Stimulated activated CD8-positive, alpha-beta memory T cell treated with anti-CD3 and anti-CD28 coated beads, Interleukin-15, amount 100 ng/mL, for 24 hours (primary cell): ENCODE measurements around the gene SLC12A7.

Experiments used
- DNase-seq: peaks from one replicate; pipeline ENCODE4 v3.0.0-alpha.2; 2020; ENCODE audit warnings: low read depth

The SLC12A7 gene

DNA sequence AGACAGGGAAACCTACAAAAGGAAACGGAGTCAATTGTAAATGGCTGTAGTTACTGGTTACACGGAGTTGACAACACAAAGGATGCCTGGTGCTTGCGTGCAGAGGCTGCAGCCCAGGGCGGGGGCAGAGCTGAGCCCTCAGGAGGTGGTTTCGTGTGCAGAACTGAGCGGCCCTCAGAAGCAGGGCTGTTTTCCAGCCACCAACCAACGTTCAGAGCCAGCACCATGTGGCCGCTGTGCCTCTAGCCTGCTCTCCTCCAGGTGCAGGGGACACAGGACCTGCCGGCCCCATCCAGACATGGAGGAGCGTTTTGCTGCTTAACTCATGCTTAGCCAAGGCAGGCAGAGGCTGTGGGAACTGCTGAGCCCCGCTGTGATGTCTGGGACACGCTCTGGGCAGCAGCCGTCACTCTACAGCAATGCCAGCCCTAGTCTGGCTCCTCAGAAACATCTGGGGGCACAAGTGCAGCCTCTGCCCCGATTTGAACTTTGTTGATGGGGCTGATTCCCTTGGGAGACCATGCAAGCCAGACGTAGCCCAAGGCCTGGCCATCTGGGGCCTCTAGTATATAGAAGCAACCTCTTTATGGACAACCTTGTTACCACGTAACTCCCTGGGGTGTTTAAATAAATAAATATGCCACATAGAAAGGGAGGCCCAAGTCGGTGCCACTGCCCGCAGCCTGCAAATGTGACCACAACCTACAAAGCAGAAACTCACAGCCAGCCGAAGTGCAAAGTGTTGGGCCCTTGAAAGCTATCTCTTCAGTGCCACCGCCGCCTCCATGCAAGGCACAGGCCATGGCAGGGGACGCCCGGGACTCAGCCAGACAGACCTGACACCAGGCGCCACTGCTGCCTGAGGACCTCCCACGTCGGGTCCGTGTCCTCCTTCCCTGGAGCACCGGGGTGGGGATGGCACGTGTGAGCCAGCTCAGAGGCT is 61.2 kb downstream of the SLC12A7 start:
- no peak for DNase-seq

DNA sequence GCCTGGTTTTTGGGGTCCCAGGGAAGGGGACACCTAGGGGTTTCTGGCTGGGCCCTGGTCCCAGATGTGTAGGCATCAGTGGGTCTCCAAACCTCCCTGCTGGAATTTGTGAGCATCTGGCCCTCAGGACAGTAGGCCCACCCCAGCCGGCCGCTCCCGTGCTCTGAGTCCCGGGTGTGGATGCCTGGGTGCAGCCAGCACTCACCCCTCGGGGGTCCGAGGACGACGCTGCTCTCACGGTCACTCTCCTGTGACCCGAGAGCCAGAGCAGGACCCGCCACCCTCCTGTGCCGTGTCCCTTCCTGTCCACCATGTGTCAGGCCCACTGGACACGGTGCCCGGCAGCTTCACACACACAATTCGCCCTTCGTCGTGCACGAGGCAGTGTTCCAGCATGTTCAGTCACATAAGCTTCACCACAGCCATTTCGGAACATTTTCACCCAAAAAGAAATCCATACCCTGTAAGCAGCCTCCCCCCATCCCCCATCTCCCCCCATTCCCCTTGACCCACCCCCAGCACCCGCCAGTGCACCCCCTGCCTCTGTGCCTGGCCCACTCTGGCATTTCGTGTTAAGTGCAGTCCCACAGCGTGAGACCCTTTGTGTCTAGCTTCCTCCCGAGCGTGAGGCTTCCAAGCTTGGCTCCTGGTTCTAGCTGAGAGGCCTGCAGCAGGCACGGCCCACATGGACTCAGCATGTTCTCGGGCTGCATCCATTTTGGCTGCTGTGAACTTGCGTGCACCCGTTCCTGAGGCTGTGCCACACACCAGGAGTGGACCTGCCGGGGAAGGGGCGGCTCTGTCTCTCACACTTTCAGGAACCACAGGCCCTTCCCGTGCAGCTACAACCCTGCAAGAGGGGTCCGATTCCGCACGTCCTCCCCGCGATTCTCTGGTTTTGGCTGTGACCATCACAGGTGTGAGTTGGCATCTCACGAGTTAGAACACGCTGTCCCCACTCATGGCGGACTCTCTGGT is 62.7 kb downstream of the SLC12A7 start:
- no peak for DNase-seq

DNA sequence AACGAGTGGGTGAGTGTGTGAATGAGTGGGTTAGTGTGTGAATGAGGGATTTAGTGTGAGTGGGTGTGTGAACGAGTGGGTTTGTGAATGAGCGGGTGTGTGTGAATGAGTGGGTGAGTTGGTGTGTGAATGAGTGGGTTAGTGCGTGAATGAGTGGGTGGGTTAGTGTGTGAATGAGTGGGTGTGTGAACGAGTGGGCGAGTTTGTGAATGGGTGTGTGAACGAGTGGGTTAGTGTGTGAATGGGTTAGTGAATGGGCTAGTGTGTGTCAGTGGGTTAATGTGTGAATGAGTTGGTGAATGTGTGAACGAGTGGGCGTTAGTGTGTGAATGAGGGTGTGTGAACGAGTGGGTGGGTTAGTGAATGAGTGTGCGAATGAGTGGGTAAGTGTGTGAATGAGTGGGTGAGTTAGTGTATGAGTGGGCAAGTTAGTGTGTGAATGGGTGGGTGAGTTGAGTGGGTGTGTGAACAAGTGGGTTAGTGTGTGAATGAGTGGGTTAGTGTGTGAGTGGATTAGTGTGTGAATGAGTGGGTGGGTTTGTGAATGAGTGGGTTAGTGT is 63.6 kb downstream of the SLC12A7 start:
- no peak for DNase-seq

DNA sequence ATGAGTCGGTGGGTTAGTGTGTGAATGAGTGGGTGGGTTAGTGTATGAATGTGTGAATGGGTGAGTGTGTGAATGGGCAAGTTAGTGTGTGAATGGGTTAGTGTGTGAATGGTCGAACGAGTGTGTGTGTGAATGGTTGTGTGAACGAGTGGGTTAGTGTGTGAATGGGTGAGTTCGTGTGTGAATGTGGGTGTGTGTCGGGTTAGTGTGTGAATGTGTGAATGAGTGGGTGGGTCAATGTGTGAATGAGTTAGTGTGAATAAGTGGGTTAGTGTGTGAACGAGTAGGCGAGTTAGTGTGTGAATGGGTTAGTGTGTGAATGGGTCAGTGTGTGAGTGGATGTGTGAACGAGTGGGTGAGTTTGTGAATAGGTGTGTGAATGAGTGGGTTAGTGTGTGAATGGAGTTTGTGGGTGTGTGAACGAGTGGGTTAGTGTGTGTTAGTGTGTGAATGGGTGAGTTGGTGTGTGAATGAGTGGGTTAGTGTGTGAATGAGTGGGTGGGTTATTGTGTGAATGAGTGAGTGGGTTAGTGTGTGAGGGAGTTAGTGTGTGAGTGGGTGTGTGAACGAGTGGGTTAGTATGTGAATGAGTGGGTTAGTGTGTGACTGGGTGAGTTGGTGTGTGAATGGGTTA is 64.4 kb downstream of the SLC12A7 start:
- DNase-seq, result no peak

DNA sequence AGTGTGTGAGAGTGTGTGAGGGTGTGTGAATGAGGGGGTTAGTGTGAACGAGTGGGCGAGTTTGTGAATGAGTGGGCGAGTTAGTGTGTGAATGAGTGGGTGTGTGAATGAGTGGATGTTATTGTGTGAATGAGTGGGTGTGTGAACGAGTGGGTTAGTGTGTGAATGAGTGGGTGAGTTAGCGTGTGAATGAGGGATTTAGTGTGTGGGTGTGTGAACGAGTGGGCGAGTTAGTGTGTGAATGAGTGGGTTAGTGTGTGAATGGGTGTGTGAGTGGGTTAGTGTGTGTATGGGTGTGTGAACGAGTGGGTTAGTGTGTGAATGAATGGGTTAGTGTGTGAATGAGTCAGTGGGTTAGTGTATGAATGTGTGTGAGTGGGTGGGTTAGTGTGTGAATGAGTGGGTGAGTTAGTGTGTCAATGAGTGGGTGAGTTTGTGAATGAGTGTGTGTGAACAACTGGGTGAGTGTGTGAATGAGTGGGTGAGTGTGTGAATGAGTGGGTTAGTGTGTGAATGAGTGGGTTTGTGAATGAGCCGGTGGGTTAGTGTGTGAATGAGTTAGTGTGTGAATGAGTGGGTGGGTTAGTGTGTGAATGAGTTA is 65.8 kb downstream of the SLC12A7 start:
- no peak for DNase-seq

DNA sequence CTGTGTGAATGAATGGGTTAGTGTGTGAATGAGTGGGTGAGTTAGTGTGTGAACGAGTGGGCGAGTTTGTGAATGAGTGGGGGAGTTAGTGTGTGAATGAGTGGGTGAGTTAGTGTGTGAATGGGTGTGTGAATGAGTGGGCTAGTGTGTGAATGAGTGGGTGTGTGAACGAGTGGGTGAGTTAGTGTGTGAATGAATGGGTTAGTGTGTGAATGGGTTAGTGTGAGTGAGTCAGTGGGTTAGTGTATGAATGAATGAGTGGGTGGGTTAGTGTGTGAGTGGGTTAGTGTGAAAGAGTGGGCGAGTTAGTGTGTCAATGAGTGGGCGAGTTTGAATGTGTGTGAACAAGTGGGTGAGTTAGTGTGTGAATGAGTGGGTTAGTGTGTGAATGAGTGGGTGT is 67.7 kb downstream of the SLC12A7 start:
- DNase-seq, result no peak

DNA sequence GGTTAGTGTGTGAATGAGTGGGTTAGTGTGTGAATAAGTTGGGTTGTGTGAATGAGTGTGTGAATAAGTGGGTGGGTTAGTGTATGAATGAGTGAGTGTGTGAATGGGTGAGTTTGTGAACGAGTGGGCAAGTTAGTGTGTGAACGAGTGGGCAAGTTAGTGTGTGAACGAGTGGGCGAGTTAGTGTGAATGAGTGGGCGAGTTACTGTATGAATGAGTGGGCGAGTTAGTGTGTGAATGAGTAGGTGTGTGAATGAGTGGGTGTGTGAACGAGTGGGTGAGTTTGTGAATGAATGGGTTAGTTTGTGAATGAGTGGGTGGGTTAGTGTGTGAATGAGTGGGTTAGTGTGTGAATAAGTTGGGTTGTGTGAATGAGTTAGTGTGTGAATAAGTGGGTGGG is 68.5 kb downstream of the SLC12A7 start:
- DNase-seq, result no peak

DNA sequence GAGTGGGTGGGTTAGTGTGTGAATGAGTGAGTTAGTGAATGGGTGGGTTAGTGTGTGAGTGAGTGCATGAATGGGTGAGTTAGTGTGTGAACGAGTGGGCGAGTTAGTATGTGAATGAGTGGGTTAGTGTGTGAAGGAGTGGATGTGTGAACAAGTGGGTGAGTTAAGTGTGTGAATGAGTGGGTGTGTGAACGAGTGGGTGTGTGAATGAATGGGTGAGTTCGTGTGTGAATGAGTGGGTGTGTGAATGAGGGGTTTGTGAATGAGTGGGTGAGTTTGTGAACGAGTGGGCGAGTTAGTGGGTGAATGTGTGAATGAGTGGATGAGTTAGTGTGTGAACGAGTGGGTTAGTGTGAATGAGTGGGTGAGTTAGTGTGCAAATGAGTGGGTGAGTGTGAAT is 69.2 kb downstream of the SLC12A7 start:
- no peak for DNase-seq

DNA sequence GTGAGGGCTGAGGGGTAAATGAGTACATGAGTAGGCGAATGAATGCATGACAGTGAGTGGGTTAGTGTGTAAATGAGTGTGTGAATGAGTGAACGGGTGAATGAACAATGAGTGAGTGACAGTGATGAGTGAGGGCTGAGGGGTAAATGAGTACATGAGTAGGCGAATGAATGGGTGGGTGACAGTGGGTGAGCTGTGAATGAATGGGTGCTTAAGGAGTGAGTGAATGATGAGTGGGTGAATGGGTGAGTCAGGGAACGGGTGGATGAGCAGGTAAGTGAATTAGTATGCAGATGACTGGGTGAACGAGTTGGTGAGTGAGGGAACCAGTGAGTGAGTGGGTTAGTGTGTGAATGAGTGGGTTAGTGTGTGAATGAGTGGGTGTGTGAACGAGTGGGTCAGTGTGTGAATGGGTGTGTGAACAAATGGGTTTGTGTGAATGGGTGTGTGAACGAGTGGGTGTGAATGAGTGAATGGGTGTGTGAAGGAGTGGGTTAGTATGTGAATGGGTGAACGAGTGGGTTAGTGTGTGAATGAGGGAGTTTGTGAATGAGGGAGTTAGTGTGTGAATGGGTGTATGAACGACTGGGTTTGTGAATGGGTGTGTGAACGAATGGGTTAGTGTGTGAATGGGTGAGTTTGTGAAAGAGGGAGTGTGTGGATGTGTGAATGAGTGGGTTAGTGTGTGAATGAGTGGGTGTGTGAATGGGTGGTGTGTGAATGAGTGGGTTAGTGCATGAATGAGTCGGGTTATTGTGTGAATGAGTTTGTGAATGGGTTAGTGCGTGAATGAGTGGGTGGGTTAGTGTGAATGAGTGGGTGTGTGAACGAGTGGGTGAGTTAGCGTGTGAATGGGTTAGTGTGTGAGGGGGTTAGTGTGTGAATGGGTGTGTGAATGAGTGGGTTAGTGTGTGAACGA is 70.4 kb downstream of the SLC12A7 start:
- DNase-seq, result no peak

DNA sequence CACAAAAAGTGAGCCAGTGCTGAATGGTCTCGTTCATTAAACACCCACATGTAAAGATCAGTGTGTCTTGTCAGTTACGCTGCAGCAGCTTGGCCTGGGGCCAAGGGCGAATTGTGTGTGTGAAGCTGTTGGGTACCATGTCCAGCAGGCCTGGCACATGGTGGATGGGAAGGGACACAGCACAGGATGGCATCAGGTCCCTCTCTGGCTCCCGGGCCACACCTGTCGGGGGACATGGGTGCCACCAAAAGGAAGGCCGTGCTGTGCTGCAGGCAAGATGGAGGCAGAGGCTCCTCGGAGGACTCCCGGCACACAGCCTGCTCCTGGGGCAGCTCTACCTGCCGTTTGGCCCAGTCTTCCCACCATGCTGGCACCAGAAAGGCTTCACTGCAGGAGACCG is 71.3 kb downstream of the SLC12A7 start:
- DNase-seq, result no peak

DNA sequence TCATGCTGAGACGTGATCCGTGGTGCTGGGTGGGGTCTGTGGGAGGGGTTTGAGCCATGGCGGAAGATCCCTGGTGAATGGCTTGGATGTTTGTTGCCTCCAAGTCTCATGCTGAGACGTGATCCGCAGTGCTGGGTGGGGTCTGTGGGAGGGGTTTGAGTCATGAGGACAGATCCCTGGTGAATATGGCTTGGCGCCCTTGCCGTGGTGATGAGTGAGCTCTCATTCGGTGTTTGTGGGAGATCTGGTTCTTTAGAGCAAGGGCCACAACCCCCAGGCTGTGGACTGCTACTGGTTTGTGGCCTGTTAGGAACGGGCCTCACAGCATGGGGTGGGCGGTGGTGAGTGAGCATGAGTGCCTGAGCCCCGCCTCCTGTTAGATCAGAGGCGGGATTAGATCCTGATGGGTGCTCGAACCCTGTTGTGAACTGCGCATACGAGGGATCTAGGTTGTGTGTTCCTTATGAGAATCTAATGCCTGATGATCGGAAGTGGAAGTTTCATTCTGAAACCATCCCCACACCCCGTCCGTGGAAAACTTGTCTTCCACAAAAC is 72.1 kb downstream of the SLC12A7 start:
- no peak for DNase-seq

DNA sequence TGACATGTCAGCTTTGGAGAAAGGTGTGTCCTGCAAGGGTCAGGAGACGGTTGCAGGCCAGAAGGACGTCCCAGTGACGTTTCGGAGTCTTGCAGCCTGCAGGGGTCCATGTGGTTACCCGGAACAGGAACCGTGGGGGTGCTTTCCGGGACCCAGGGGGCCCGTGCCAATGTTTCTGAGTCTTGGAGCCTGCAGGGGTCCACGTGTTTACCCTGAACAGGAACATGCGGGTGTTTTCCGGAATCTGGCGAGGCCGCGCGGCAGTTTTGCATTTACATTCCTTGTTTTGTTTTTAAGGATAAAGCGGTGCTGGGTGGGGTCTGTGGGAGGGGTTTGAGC is 72.7 kb downstream of the SLC12A7 start:
- no peak for DNase-seq

DNA sequence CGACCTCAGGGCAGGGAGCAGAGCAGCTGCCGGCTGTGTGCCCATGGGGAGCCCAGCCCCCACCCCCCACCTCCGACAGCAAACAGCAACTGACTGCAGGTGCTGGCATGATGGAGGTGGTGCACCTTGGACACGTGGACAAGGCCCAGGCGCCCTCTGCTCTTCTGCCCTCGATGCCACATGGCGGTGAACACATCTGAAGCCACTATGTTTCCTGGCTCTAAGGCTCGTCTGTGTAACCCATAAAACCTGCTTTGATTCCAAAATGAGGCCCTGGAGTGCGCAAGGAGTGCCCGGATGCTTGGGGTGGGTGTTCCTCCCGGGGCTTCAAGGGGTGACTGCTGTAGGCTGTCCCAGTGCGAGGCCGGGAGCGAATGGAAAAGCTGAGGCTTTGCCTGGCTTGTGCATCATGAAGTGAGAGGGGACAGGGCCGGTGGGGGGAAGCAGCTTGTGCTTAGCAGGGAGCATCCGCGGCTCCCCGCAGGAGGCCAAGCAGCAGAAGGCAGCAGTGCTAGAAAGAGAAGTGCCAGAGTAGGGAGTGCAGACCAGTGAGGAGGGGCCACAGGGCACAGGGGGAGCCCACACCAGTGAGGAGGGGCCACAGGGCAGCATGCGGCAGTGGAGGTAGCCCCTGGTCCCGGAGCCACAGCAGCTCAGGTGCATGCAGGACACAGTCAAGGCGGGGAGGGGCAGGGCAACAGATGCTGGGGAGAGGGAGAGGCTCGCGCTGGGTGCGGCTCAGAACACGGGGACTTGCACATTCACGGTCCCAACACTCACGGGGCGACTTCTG is 73.2 kb downstream of the SLC12A7 start:
- no peak for DNase-seq

DNA sequence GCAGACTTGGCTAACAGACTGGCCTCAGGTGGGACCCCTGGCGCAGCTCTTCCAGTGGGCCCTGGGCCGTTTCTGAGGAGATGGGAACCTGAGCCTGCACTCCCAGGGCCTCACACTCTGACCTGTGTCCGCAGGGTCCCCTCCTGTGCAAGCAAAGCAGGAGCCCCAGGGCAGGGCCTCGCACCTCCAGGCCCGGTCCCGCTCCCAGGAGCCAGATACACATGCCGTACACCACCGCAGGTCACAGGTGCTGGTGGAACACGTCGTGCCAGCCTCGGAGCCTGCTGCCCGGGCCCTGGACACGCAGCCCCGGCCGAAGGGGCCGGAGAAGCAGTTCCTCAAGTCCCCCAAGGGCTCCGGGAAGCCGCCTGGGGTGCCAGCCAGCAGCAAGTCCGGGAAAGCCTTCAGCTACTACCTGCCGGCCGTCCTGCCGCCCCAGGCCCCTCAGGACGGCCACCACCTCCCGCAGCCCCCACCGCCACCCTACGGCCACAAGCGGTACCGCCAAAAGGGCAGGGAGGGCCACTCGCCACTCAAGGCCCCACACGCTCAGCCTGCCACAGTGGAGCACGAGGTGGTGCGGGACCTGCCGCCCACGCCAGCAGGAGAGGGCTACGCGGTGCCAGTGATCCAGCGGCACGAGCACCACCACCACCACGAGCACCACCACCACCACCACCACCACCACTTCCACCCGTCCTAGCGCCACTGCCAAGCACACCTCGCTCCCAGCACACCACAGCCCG is 74.0 kb downstream of the SLC12A7 start:
- DNase-seq, result no peak

DNA sequence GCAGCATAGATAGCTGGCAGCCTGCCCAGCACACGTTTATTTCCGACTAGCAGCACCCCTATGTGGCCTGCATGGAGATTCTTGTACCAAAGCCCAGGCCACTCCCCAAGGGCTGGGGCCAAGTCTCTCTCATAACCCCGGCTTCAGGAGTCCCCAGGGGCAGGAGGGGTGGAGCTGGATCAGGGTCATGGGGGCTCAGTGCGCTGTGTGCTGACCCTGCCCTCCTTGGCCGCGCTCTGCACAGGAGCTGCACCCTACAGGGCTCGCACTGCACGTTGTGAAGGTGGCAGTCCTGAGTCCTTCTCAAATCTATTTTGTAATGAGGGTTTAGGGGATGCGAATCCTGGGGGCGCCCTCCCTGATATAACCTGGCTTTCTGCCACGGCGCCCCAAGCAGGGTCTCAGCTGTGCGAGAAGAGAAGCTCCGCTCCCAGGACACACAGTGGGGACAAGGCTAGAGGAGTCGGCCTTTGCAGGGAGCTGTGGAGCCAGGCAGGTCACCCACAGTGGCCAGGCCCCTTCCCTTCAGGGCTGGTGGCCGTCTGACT is 74.7 kb downstream of the SLC12A7 start:
- DNase-seq, result no peak

DNA sequence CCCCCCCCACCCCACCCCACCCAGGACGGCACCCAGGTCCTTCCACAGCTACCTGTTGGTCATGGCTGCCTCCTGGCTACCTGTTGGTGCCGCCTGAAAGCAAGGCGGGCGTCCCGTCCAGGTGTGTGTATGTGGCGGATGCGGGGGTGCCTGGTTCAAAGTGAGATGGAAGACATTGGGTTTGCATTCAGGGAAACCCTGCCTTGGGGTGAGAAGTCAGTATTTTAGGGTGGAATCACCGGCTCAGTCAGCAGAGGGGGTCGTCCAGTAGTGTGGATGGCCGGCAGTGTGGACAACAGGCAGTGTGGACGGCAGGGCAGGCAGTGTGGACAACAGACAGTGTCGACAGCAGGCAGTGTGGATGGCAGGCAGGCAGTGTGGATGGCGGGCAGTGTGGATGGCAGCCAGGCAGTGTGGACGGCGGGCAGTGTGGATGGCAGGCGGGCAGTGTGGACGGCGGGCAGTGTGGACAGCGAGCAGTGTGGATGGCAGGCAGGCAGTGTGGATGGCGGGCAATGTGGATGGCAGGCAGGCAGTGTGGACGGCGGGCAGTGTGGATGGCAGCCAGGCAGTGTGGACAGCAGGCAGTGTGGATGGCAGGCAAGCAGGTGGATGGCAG is 75.2 kb downstream of the SLC12A7 start:
- no peak for DNase-seq

DNA sequence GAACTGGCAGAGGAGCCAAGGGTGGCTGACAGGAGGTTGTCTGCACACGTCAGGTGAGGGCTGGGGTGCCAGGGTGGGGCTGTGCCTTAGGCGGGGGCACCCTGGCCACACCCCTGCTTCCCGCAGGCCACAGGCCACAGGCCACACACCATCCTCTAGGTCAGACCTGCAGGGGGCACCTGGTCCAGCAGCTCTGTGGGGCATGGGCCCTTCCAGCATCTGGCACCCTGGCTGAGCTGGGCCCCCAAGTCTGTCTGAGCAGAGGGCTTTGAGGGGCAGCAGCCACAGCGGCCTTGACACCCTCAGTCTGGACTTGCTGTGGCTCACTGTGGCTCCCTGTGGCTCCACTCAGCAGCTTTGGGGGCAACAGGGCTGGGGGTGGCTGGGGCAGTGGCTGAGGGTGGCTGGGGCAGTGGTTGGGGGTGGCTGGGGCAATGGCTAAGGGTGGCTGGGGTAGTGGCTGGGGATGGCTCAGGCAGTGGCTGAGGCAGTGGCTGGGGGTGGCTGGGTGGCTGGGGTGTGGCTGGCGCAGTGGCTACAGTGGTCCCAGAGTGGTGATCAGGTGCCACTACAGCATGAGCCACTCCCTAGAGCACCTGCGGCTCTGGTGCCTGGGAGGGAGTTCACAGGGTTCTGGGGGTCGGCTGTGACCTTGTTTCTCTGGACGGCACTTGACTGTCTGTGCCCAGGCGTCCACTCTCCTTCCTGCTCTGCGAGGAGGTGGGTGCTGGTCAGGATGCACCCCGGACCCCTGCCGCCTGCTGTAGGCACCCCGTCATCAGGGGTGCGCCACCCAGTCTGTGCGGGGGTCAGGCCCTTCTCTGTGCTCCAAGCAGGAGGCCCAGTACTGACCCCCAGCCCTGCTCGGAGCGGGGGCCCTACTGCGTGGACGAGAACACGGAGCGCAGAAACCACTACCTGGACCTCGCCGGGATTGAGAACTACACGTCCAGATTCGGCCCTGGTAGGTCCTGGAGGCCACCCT is 76.2 kb downstream of the SLC12A7 start:
- no peak for DNase-seq
